ENCODE measurements around the gene PRM2. TPM values are rescaled to one million over a fixed set of nuclear protein-coding genes. Genes with fewer than 3 reads are reported as not detected.

The PRM2 gene
- total RNA-seq, 1 donor from 2014 or later: not detected

GRCh38 chr16:11320170-11320569, 43.9 kb upstream of the PRM2 start:
- intact Hi-C loops (cut with DNase I): no loop called here
- H3K9me3 ChIP-seq: no peaks in the 10 kb centered on the region
- H3K36me3 ChIP-seq: no peaks in the 10 kb centered on the region
- H3K27me3 ChIP-seq: no peaks in the 10 kb centered on the region
- no peak overlapping the region for H3K4me3 ChIP-seq
- no peak overlapping the region for H3K27ac ChIP-seq
- no peak for DNase-seq (ENCODE audit: low spot score in 2 of 2)
- H3K4me1 ChIP-seq: no peaks in the 10 kb centered on the region
- TF ChIP-seq CTCF (IDR thresholded peaks at IDR 0.05): no peak

- H3K9me3 ChIP-seq: no peaks in the 10 kb centered on the region
- TF ChIP-seq CTCF (IDR thresholded peaks at IDR 0.05): no peak
- H3K4me1 ChIP-seq: no peaks in the 10 kb centered on the region
- no peak for DNase-seq (ENCODE audit: low spot score in 2 of 2)
- no peak overlapping the region for H3K27ac ChIP-seq
- no peaks in the 10 kb centered on the region for H3K36me3 ChIP-seq
- H3K27me3 ChIP-seq: no peaks in the 10 kb centered on the region
- H3K4me3 ChIP-seq: no peak overlapping the region
- intact Hi-C loops (cut with DNase I): no loop called here
Observed at GRCh38 chr16:11319529-11320146, 43.4 kb upstream of the PRM2 start.

GRCh38 chr16:11318817-11319216, 42.5 kb upstream of the PRM2 start:
- intact Hi-C loops (cut with DNase I): no loop called here
- no peaks in the 10 kb centered on the region for H3K9me3 ChIP-seq

GRCh38 chr16:11316331-11317015, 40.2 kb upstream of the PRM2 start:
- Histone ChIP-seq H3K4me3 (no peak overlapping the region), H3K27ac (no peak overlapping the region), H3K27me3 (no peaks in the 10 kb centered on the region), H3K36me3 (no peaks in the 10 kb centered on the region), H3K4me1 (no peaks in the 10 kb centered on the region), H3K9me3 (no peaks in the 10 kb centered on the region)
- DNase-seq (ENCODE audit: low spot score in 2 of 2): no peak
- intact Hi-C loops (cut with DNase I): no loop called here
- TF ChIP-seq CTCF (IDR thresholded peaks at IDR 0.05): no peak

More at GRCh38 chr16:11318817-11319216, 42.5 kb upstream of the PRM2 start:
- H3K36me3 ChIP-seq: no peaks in the 10 kb centered on the region
- no peaks in the 10 kb centered on the region for H3K27me3 ChIP-seq
- TF ChIP-seq CTCF (IDR thresholded peaks at IDR 0.05): no peak
- H3K4me3 ChIP-seq: no peak overlapping the region
- H3K27ac ChIP-seq: no peak overlapping the region
- H3K4me1 ChIP-seq: no peaks in the 10 kb centered on the region
- no peak for DNase-seq (ENCODE audit: low spot score in 2 of 2)

GRCh38 chr16:11315510-11315909, 39.2 kb upstream of the PRM2 start:
- no peak for TF ChIP-seq CTCF (IDR thresholded peaks at IDR 0.05)
- H3K4me3 ChIP-seq: no peak overlapping the region
- H3K4me1 ChIP-seq: no peaks in the 10 kb centered on the region
- intact Hi-C loops (cut with DNase I): no loop called here
- no peak overlapping the region for H3K27ac ChIP-seq
- H3K9me3 ChIP-seq: no peaks in the 10 kb centered on the region
- H3K27me3 ChIP-seq: no peaks in the 10 kb centered on the region
- no peak for DNase-seq (ENCODE audit: low spot score in 2 of 2)
- H3K36me3 ChIP-seq: no peaks in the 10 kb centered on the region

Data from ascending aorta (tissue), 2 donors.